Neural progenitor cell (in vitro differentiated cells): ENCODE data around the gene KRT20. TPM values are rescaled to one million over a fixed set of nuclear protein-coding genes. Genes with fewer than 3 reads are reported as not detected.

Experiments used
- DNase-seq: peaks from one replicate; pipeline ENCODE4 v3.0.0-alpha.2; 2016; ENCODE audit warnings: low spot score
- H2AFZ ChIP-seq: fragments of 200-600 bp; sonication (generic); replicated peaks from 2 replicates; pipeline ENCODE4 v1.6.1; 2016; ENCODE audit warnings: antibody characterized with exemption
- H3F3A ChIP-seq: fragments of 200-600 bp; sonication (generic); 2 replicates; pipeline ENCODE4 v1.6.1; 2016; ENCODE audit warnings: antibody characterized with exemption, low read depth
- H3K27ac ChIP-seq: fragments of 200-600 bp; sonication (generic); 2 replicates; pipeline ENCODE4 v1.5.1; 2016; ENCODE audit warnings: mild to moderate bottlenecking
- H3K27me3 ChIP-seq: fragments of 200-600 bp; sonication (generic); 2 replicates; pipeline ENCODE4 v1.6.1; 2016; ENCODE audit warnings: mild to moderate bottlenecking, moderate library complexity
- H3K36me3 ChIP-seq: fragments of 200-600 bp; sonication (generic); 2 replicates; pipeline ENCODE4 v1.5.1; 2016
- H3K4me1 ChIP-seq: fragments of 200-600 bp; sonication (generic); 2 replicates; pipeline ENCODE4 v1.6.1; 2016; ENCODE audit warnings: mixed run types
- H3K4me2 ChIP-seq: fragments of 200-600 bp; sonication (generic); 2 replicates; pipeline ENCODE4 v1.6.1; 2016
- H3K4me3 ChIP-seq: fragments of 200-600 bp; sonication (generic); 2 replicates; pipeline ENCODE4 v1.5.1; 2016
- H3K79me2 ChIP-seq: fragments of 200-600 bp; sonication (generic); 2 replicates; pipeline ENCODE4 v1.6.1; 2016; ENCODE audit warnings: low read depth
- H3K9ac ChIP-seq: fragments of 200-600 bp; sonication (generic); 2 replicates; pipeline ENCODE4 v1.6.1; 2016
- H3K9me3 ChIP-seq: fragments of 200-600 bp; sonication (generic); 2 replicates; pipeline ENCODE4 v1.5.1; 2016; ENCODE audit warnings: low read depth
- H4K20me1 ChIP-seq: fragments of 200-600 bp; sonication (generic); 2 replicates; pipeline ENCODE4 v1.6.1; 2016; ENCODE audit warnings: low read depth
- H3K27ac Mint-ChIP-seq: 3 replicates; pipeline ENCODE4 v1.8.0; 2021; ENCODE audit warnings: mixed read lengths
- H3K27me3 Mint-ChIP-seq: 2 replicates; pipeline ENCODE4 v1.8.0; 2022; ENCODE audit warnings: low read depth, mild to moderate bottlenecking, inconsistent platforms, moderate library complexity, mixed read lengths; ENCODE audit not compliant: insufficient read depth
- H3K36me3 Mint-ChIP-seq: 3 replicates; pipeline ENCODE4 v1.8.0; 2021; ENCODE audit warnings: mixed read lengths
- H3K4me1 Mint-ChIP-seq: 3 replicates; pipeline ENCODE4 v1.8.0; 2021; ENCODE audit warnings: mixed read lengths
- H3K4me3 Mint-ChIP-seq: 3 replicates; pipeline ENCODE4 v1.8.0; 2021; ENCODE audit warnings: mild to moderate bottlenecking, moderate library complexity, mixed read lengths
- H3K9me3 Mint-ChIP-seq: 3 replicates; pipeline ENCODE4 v1.8.0; 2020; ENCODE audit warnings: mixed read lengths
- CTCF ChIP-seq: fragments of 200-600 bp; sonication (generic); IDR thresholded peaks from 2 replicates; pipeline ENCODE4 v1.5.1; 2017; ENCODE audit warnings: antibody characterized with exemption, mild to moderate bottlenecking
- EZH2 ChIP-seq: fragments of 200-600 bp; sonication (generic); IDR thresholded peaks from 2 replicates; pipeline ENCODE4 v1.6.1; 2017; ENCODE audit warnings: antibody characterized with exemption, mild to moderate bottlenecking, moderate library complexity
- EZH2phosphoT487 ChIP-seq: fragments of 200-600 bp; sonication (generic); IDR thresholded peaks from 2 replicates; pipeline ENCODE4 v1.6.1; 2017; ENCODE audit warnings: antibody characterized with exemption
- total RNA-seq: library from RNA; depleted of rRNA; stranded (reverse); fragments of >200 nt; gene quantifications from 2 replicates; pipeline ENCODE4 v1.2.3, GENCODE V29; 2015; ENCODE audit warnings: low replicate concordance

KRT20 gene
- total RNA-seq, 1 donor from 2014 or later = not detected

- Histone ChIP-seq H3K4me3 (no peak overlapping the region), H2AFZ (no peak overlapping the region), H3K9me3 (no peaks in the 10 kb centered on the region), H3F3A (no peaks in the 10 kb centered on the region), H4K20me1 (no peaks in the 10 kb centered on the region), H3K4me1 (no peaks in the 10 kb centered on the region), H3K27me3 (peaks cover 22% of the 10 kb centered on the region), H3K36me3 (no peaks in the 10 kb centered on the region), H3K9ac (no peak overlapping the region), H3K4me2 (no peak overlapping the region), H3K79me2 (no peaks in the 10 kb centered on the region), H3K27ac (no peak overlapping the region)
- no peak overlapping the region for H3K27ac Mint-ChIP-seq
- no peak for DNase-seq
- peaks cover 4% of the 10 kb centered on the region for H3K4me1 Mint-ChIP-seq
- H3K4me3 Mint-ChIP-seq = no peak overlapping the region
- H3K9me3 Mint-ChIP-seq = no peaks in the 10 kb centered on the region
- peaks cover 2% of the 10 kb centered on the region for H3K27me3 Mint-ChIP-seq
- TF ChIP-seq EZH2phosphoT487 = no peak
- TF ChIP-seq EZH2 = no peak
- TF ChIP-seq CTCF = no peak
- H3K36me3 Mint-ChIP-seq = no peaks in the 10 kb centered on the region
Observed at GRCh38 chr17:40841246-40841645, 43.8 kb downstream of the KRT20 start.

- H3K27me3 ChIP-seq = peaks cover 5% of the 10 kb centered on the region
- Mint-ChIP-seq H3K27me3 (peaks cover 2% of the 10 kb centered on the region), H3K4me3 (no peak overlapping the region), H3K27ac (no peak overlapping the region), H3K36me3 (no peaks in the 10 kb centered on the region), H3K9me3 (no peaks in the 10 kb centered on the region), H3K4me1 (peaks cover 4% of the 10 kb centered on the region)
- TF ChIP-seq CTCF (no peak), EZH2 (no peak), EZH2phosphoT487 (no peak)
- H3F3A ChIP-seq = no peaks in the 10 kb centered on the region
- H3K27ac ChIP-seq = no peak overlapping the region
- no peak overlapping the region for H2AFZ ChIP-seq
- no peak for DNase-seq
- H3K4me1 ChIP-seq = no peaks in the 10 kb centered on the region
- H3K79me2 ChIP-seq = no peaks in the 10 kb centered on the region
- H3K4me2 ChIP-seq = no peak overlapping the region
- no peaks in the 10 kb centered on the region for H3K9me3 ChIP-seq
- H3K4me3 ChIP-seq = no peak overlapping the region
- no peaks in the 10 kb centered on the region for H4K20me1 ChIP-seq
- H3K9ac ChIP-seq = no peak overlapping the region
- H3K36me3 ChIP-seq = no peaks in the 10 kb centered on the region
Observed at GRCh38 chr17:40839194-40839593, 45.8 kb downstream of the KRT20 start.

- Mint-ChIP-seq H3K4me1 (peaks cover 4% of the 10 kb centered on the region), H3K27me3 (peaks cover 1% of the 10 kb centered on the region), H3K4me3 (no peak overlapping the region), H3K9me3 (no peaks in the 10 kb centered on the region), H3K27ac (no peak overlapping the region), H3K36me3 (no peaks in the 10 kb centered on the region)
- H3K36me3 ChIP-seq = no peaks in the 10 kb centered on the region
- no peak overlapping the region for H3K27ac ChIP-seq
- H3K4me1 ChIP-seq = no peaks in the 10 kb centered on the region
- no peak overlapping the region for H3K4me3 ChIP-seq
- no peak for DNase-seq
- H3F3A ChIP-seq = no peaks in the 10 kb centered on the region
- H3K9me3 ChIP-seq = no peaks in the 10 kb centered on the region
- TF ChIP-seq EZH2 = no peak
- no peak for TF ChIP-seq EZH2phosphoT487
- no peak for TF ChIP-seq CTCF
- H2AFZ ChIP-seq = no peak overlapping the region
- no peaks in the 10 kb centered on the region for H4K20me1 ChIP-seq
- H3K27me3 ChIP-seq = peaks cover 4% of the 10 kb centered on the region
- H3K4me2 ChIP-seq = no peak overlapping the region
- no peaks in the 10 kb centered on the region for H3K79me2 ChIP-seq
- H3K9ac ChIP-seq = no peak overlapping the region
Observed at GRCh38 chr17:40836020-40836419, 49.0 kb downstream of the KRT20 start.

- no peaks in the 10 kb centered on the region for H3K4me1 Mint-ChIP-seq
- H3K9me3 Mint-ChIP-seq = no peaks in the 10 kb centered on the region
- H3K9me3 ChIP-seq = no peaks in the 10 kb centered on the region
- H3K27ac Mint-ChIP-seq = no peak overlapping the region
- no peaks in the 10 kb centered on the region for H3K36me3 Mint-ChIP-seq
- no peaks in the 10 kb centered on the region for H3K4me1 ChIP-seq
- no peaks in the 10 kb centered on the region for H3K27me3 ChIP-seq
- H3K4me3 ChIP-seq = no peak overlapping the region
- H3K27me3 Mint-ChIP-seq = no peaks in the 10 kb centered on the region
- no peaks in the 10 kb centered on the region for H3F3A ChIP-seq
- no peak overlapping the region for H3K9ac ChIP-seq
- H3K36me3 ChIP-seq = no peaks in the 10 kb centered on the region
- no peak for DNase-seq
- no peak overlapping the region for H2AFZ ChIP-seq
- no peak overlapping the region for H3K4me3 Mint-ChIP-seq
- TF ChIP-seq CTCF (no peak), EZH2phosphoT487 (no peak), EZH2 (no peak)
- no peaks in the 10 kb centered on the region for H3K79me2 ChIP-seq
- no peak overlapping the region for H3K27ac ChIP-seq
- H4K20me1 ChIP-seq = no peaks in the 10 kb centered on the region
- no peak overlapping the region for H3K4me2 ChIP-seq
Observed at GRCh38 chr17:40833882-40834281, 51.2 kb downstream of the KRT20 start.
